HEK293 (cell line): ENCODE measurements around the gene ANKRA2.
A peak's percentile ranks its signal among the peaks of the same experiment; 100 is the strongest.

Experiments
- EGR2 ChIP-seq: fragments of 450-650 bp; formaldehyde crosslinking; IDR thresholded peaks from 2 replicates; pipeline ENCODE4 v1.5.1; 2016; ENCODE audit warnings: low read depth, missing biosample characterization, missing genetic modification characterization
- OSR2 ChIP-seq: fragments of 450-650 bp; formaldehyde crosslinking; IDR thresholded peaks from 2 replicates; pipeline ENCODE4 v1.5.1; 2016; ENCODE audit warnings: missing biosample characterization, missing genetic modification characterization
- TCF7L2 ChIP-seq: IDR thresholded peaks from 2 replicates; pipeline ENCODE4 v1.6.1; 2011; ENCODE audit warnings: low read depth, mild to moderate bottlenecking, inconsistent platforms, low read length, moderate library complexity, borderline replicate concordance
- WT1 ChIP-seq: fragments of 450-650 bp; formaldehyde crosslinking; IDR thresholded peaks from 2 replicates; pipeline ENCODE4 v1.5.1; 2016; ENCODE audit warnings: missing biosample characterization, missing genetic modification characterization
- ZBTB17 ChIP-seq: fragments of 450-650 bp; formaldehyde crosslinking; IDR thresholded peaks from 2 replicates; pipeline ENCODE4 v1.5.1; 2016; ENCODE audit warnings: missing biosample characterization, missing genetic modification characterization
- ZBTB21 ChIP-seq: fragments of 450-650 bp; formaldehyde crosslinking; IDR thresholded peaks from 2 replicates; pipeline ENCODE4 v1.5.1; 2017; ENCODE audit warnings: missing biosample characterization, missing genetic modification characterization
- ZFHX2 ChIP-seq: fragments of 450-650 bp; formaldehyde crosslinking; conservative IDR thresholded peaks from 2 replicates; pipeline ENCODE4 v1.5.1; 2016; ENCODE audit warnings: missing biosample characterization, missing genetic modification characterization
- ZFP37 ChIP-seq: fragments of 450-650 bp; formaldehyde crosslinking; IDR thresholded peaks from 2 replicates; pipeline ENCODE4 v1.5.1; 2016; ENCODE audit warnings: missing biosample characterization, missing genetic modification characterization
- ZFP69B ChIP-seq: fragments of 450-650 bp; formaldehyde crosslinking; IDR thresholded peaks from 2 replicates; pipeline ENCODE4 v1.5.1; 2016; ENCODE audit warnings: missing biosample characterization, missing genetic modification characterization
- ZIC2 ChIP-seq: fragments of 450-650 bp; formaldehyde crosslinking; IDR thresholded peaks from 2 replicates; pipeline ENCODE4 v1.5.1; 2016; ENCODE audit warnings: missing biosample characterization, missing genetic modification characterization
- ZNF24 ChIP-seq: fragments of 450-650 bp; formaldehyde crosslinking; IDR thresholded peaks from 2 replicates; pipeline ENCODE4 v1.5.1; 2016; ENCODE audit warnings: missing biosample characterization, missing genetic modification characterization
- ZNF248 ChIP-seq: fragments of 450-650 bp; formaldehyde crosslinking; IDR thresholded peaks from 2 replicates; pipeline ENCODE4 v1.5.1; 2017; ENCODE audit warnings: missing biosample characterization, missing genetic modification characterization
- ZNF335 ChIP-seq: fragments of 450-650 bp; formaldehyde crosslinking; conservative IDR thresholded peaks from 2 replicates; pipeline ENCODE4 v1.5.1; 2016; ENCODE audit warnings: missing biosample characterization, missing genetic modification characterization
- ZNF391 ChIP-seq: fragments of 450-650 bp; formaldehyde crosslinking; IDR thresholded peaks from 2 replicates; pipeline ENCODE4 v1.5.1; 2016; ENCODE audit warnings: low read depth, missing biosample characterization, missing genetic modification characterization, borderline replicate concordance
- ZNF433 ChIP-seq: fragments of 450-650 bp; formaldehyde crosslinking; IDR thresholded peaks from 2 replicates; pipeline ENCODE4 v1.5.1; 2016; ENCODE audit warnings: missing biosample characterization, missing genetic modification characterization, low read depth
- ZNF48 ChIP-seq: fragments of 450-650 bp; formaldehyde crosslinking; IDR thresholded peaks from 2 replicates; pipeline ENCODE4 v1.5.1; 2016; ENCODE audit warnings: missing biosample characterization, missing genetic modification characterization
- ZNF561 ChIP-seq: fragments of 450-650 bp; IDR thresholded peaks from 2 replicates; pipeline ENCODE4 v1.5.1; 2018; ENCODE audit warnings: missing biosample characterization, missing genetic modification characterization, borderline replicate concordance
- ZNF600 ChIP-seq: fragments of 450-650 bp; formaldehyde crosslinking; IDR thresholded peaks from 2 replicates; pipeline ENCODE4 v1.5.1; 2016; ENCODE audit warnings: missing biosample characterization, missing genetic modification characterization
- ZNF654 ChIP-seq: fragments of 450-650 bp; formaldehyde crosslinking; IDR thresholded peaks from 2 replicates; pipeline ENCODE4 v1.5.1; 2016; ENCODE audit warnings: low read depth, missing biosample characterization, missing genetic modification characterization
- ZNF777 ChIP-seq: fragments of 450-650 bp; formaldehyde crosslinking; IDR thresholded peaks from 2 replicates; pipeline ENCODE4 v1.5.1; 2017; ENCODE audit warnings: missing biosample characterization, missing genetic modification characterization, borderline replicate concordance
- ZNF785 ChIP-seq: fragments of 450-650 bp; formaldehyde crosslinking; IDR thresholded peaks from 2 replicates; pipeline ENCODE4 v1.5.1; 2016; ENCODE audit warnings: missing biosample characterization, missing genetic modification characterization
- ZXDB ChIP-seq: fragments of 450-650 bp; formaldehyde crosslinking; IDR thresholded peaks from 2 replicates; pipeline ENCODE4 v1.5.1; 2016; ENCODE audit warnings: missing biosample characterization, missing genetic modification characterization
- TF ChIP-seq, protein P1 (sequence below): fragments of 450-650 bp; formaldehyde crosslinking; IDR thresholded peaks from 2 replicates; pipeline ENCODE4 v1.5.1; 2017; ENCODE audit warnings: missing biosample characterization, mild to moderate bottlenecking, missing genetic modification characterization, moderate library complexity
- TF ChIP-seq, protein P2 (sequence below): fragments of 450-650 bp; IDR thresholded peaks from 2 replicates; pipeline ENCODE4 v1.5.1; 2018; ENCODE audit warnings: missing biosample characterization, mild to moderate bottlenecking, missing genetic modification characterization
- TF ChIP-seq, protein P3 (sequence below): fragments of 450-650 bp; formaldehyde crosslinking; IDR thresholded peaks from 2 replicates; pipeline ENCODE4 v1.5.1; 2016; ENCODE audit warnings: missing biosample characterization, missing genetic modification characterization
- TF ChIP-seq, protein P4 (sequence below): fragments of 450-650 bp; formaldehyde crosslinking; IDR thresholded peaks from 2 replicates; pipeline ENCODE4 v1.5.1; 2016; ENCODE audit warnings: missing biosample characterization, missing genetic modification characterization
- TF ChIP-seq, protein P5 (sequence below): fragments of 450-650 bp; formaldehyde crosslinking; IDR thresholded peaks from 2 replicates; pipeline ENCODE4 v1.5.1; 2017; ENCODE audit warnings: missing biosample characterization, missing genetic modification characterization
- TF ChIP-seq, protein P6 (sequence below): fragments of 450-650 bp; formaldehyde crosslinking; optimal IDR thresholded peaks from 2 replicates; pipeline ENCODE3; 2016; ENCODE audit warnings: missing biosample characterization, mild to moderate bottlenecking, missing genetic modification characterization

The ANKRA2 gene

DNA sequence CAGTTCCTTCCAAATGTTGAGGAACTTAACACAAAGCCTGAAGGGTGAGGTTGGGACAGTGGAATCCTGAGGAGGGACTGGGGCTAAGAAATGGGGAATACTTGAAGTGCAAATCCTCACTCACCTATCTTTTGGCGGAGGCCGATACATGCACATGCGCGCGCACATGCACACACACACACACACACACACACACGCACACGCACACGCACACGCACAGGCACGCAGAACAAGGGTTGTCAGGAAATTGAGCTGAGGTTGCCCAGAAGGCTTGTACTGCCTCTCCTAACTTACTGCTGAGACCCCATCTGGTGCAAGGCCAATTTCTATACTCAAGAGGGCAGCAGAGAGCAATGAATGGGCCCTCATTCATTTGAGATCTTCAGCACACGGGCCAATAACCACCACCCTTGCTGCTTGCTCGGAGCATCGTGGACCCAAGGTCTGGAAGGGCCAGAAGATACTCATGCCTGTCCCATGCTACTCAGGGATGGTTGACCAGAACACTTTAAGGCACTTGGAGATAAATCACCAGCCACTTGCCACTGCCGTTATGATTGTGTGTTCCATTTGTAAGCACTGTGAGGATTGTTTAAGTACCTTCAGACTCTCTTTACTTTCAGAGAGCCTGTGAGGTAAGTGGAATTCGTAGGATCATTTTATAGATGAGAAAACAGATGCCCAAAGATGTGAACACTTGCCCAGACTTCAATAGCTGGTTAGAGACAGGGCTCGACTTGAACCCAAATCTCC is 45.7 kb downstream of the ANKRA2 start (continued):
- TF ChIP-seq OSR2 (tag by site-specific recombination) (no peak), ZFP69B (tag by site-specific recombination) (peak; percentile 61; the same call in 1 of the 2 replicates), ZNF335 (tag by site-specific recombination) (peak; percentile 60; the same call in 1 of the 2 replicates), ZIC2 (tag by site-specific recombination) (no peak), ZNF391 (tag by site-specific recombination) (peak; percentile 41; the same call in 1 of the 2 replicates), ZNF433 (tag by site-specific recombination) (no peak), ZNF248 (tag by site-specific recombination) (no peak), ZBTB21 (tag by site-specific recombination) (no peak), ZNF654 (tag by site-specific recombination) (peak; percentile 95), EGR2 (tag by site-specific recombination) (peak; percentile 68), ZNF600 (tag by site-specific recombination) (peak; percentile 55; the same call in 1 of the 2 replicates), ZFHX2 (tag by site-specific recombination) (peak; percentile 59), ZNF561 (tag by site-specific recombination) (peak; percentile 26; the same call in 1 of the 2 replicates), ZFP37 (tag by site-specific recombination) (0 out of 2 replicates have a peak, but pooled peaks have one; percentile 59), ZNF777 (tag by site-specific recombination) (no peak), ZXDB (tag by site-specific recombination) (peak; percentile 39), ZNF48 (tag by site-specific recombination) (no peak), WT1 (0 out of 2 replicates have a peak, but pooled peaks have one; percentile 14), TCF7L2 (no peak), ZBTB17 (tag by site-specific recombination) (peak; percentile 74), ZNF785 (tag by site-specific recombination) (0 out of 2 replicates have a peak, but pooled peaks have one; percentile 35), ZNF24 (tag by site-specific recombination) (no peak)
- TF ChIP-seq, protein P1, sequence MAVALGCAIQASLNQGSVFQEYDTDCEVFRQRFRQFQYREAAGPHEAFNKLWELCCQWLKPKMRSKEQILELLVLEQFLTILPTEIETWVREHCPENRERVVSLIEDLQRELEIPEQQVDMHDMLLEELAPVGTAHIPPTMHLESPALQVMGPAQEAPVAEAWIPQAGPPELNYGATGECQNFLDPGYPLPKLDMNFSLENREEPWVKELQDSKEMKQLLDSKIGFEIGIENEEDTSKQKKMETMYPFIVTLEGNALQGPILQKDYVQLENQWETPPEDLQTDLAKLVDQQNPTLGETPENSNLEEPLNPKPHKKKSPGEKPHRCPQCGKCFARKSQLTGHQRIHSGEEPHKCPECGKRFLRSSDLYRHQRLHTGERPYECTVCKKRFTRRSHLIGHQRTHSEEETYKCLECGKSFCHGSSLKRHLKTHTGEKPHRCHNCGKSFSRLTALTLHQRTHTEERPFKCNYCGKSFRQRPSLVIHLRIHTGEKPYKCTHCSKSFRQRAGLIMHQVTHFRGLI (tag by site-specific recombination) = no peak
- TF ChIP-seq, protein P2, sequence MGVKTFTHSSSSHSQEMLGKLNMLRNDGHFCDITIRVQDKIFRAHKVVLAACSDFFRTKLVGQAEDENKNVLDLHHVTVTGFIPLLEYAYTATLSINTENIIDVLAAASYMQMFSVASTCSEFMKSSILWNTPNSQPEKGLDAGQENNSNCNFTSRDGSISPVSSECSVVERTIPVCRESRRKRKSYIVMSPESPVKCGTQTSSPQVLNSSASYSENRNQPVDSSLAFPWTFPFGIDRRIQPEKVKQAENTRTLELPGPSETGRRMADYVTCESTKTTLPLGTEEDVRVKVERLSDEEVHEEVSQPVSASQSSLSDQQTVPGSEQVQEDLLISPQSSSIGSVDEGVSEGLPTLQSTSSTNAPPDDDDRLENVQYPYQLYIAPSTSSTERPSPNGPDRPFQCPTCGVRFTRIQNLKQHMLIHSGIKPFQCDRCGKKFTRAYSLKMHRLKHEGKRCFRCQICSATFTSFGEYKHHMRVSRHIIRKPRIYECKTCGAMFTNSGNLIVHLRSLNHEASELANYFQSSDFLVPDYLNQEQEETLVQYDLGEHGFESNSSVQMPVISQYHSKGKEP (tag by site-specific recombination) = no peak
- TF ChIP-seq, protein P3, sequence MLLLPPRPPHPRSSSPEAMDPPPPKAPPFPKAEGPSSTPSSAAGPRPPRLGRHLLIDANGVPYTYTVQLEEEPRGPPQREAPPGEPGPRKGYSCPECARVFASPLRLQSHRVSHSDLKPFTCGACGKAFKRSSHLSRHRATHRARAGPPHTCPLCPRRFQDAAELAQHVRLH = 0 out of 2 replicates have a peak, but pooled peaks have one; percentile 30
- TF ChIP-seq, protein P4, sequence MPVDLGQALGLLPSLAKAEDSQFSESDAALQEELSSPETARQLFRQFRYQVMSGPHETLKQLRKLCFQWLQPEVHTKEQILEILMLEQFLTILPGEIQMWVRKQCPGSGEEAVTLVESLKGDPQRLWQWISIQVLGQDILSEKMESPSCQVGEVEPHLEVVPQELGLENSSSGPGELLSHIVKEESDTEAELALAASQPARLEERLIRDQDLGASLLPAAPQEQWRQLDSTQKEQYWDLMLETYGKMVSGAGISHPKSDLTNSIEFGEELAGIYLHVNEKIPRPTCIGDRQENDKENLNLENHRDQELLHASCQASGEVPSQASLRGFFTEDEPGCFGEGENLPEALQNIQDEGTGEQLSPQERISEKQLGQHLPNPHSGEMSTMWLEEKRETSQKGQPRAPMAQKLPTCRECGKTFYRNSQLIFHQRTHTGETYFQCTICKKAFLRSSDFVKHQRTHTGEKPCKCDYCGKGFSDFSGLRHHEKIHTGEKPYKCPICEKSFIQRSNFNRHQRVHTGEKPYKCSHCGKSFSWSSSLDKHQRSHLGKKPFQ (tag by site-specific recombination) = no peak
- TF ChIP-seq, protein P5, sequence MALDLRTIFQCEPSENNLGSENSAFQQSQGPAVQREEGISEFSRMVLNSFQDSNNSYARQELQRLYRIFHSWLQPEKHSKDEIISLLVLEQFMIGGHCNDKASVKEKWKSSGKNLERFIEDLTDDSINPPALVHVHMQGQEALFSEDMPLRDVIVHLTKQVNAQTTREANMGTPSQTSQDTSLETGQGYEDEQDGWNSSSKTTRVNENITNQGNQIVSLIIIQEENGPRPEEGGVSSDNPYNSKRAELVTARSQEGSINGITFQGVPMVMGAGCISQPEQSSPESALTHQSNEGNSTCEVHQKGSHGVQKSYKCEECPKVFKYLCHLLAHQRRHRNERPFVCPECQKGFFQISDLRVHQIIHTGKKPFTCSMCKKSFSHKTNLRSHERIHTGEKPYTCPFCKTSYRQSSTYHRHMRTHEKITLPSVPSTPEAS (tag by site-specific recombination) = peak; percentile 97
- TF ChIP-seq, protein P6, sequence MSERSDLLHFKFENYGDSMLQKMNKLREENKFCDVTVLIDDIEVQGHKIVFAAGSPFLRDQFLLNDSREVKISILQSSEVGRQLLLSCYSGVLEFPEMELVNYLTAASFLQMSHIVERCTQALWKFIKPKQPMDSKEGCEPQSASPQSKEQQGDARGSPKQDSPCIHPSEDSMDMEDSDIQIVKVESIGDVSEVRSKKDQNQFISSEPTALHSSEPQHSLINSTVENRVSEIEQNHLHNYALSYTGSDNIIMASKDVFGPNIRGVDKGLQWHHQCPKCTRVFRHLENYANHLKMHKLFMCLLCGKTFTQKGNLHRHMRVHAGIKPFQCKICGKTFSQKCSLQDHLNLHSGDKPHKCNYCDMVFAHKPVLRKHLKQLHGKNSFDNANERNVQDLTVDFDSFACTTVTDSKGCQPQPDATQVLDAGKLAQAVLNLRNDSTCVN (tag by site-specific recombination) = peak; percentile 84
- TF ChIP-seq, all 188 proteins: peak for 26
